SK-N-SH (cell line): ENCODE measurements around the gene VAMP3. TPM values are rescaled to one million over a fixed set of nuclear protein-coding genes. Genes with fewer than 3 reads are reported as not detected.

Experiments
- CTCF ChIA-PET: fragments of 300-600, 350-600 bp; formaldehyde crosslinking; extraction: SDS; loops from one replicate; lab custom pipeline; 2021; lab: Yijun Ruan, JAX
- POLR2A ChIA-PET: fragments of 350-600 bp; sonication (Branson Sonifier 250); formaldehyde crosslinking; extraction: SDS; loops from one replicate; lab custom pipeline; 2020; ENCODE audit warnings: antibody characterized with exemption, inconsistent platforms; lab: Yijun Ruan, JAX
- DNase-seq: peaks from one replicate; pipeline ENCODE4 v3.0.0; 2012
- H2AFZ ChIP-seq: fragments of 200-600 bp; sonication (generic); 2 replicates; pipeline ENCODE4 v1.8.1; 2016; ENCODE audit warnings: antibody characterized with exemption, mild to moderate bottlenecking, low read depth
- H3F3A ChIP-seq: fragments of 200-600 bp; sonication (generic); replicated peaks from 2 replicates; pipeline ENCODE3; 2016; ENCODE audit warnings: antibody characterized with exemption, mild to moderate bottlenecking; ENCODE audit not compliant: insufficient read depth
- H3K27ac ChIP-seq, 2 experiments: fragments of 200-500 bp in 1 of 2; fragments of 200-600 bp in 1 of 2; sonication (Bioruptor generic) in 1 of 2; sonication (generic), shearing (Covaris generic) in 1 of 2; 2 replicates each; pipeline versions ENCODE4 v1.5.1 to v1.6.1; 2014 to 2016; ENCODE audit warnings: low read depth in 2 of 2, inconsistent platforms in 1 of 2, low read length in 1 of 2, mild to moderate bottlenecking in 1 of 2, mixed read lengths in 1 of 2
- H3K27me3 ChIP-seq: fragments of 200-600 bp; sonication (generic), shearing (Covaris generic); 2 replicates; pipeline ENCODE4 v1.6.1; 2016; ENCODE audit warnings: mixed run types; ENCODE audit not compliant: insufficient read depth
- H3K36me3 ChIP-seq, 2 experiments: fragments of 200-500 bp in 1 of 2; fragments of 200-600 bp in 1 of 2; sonication (Bioruptor generic) in 1 of 2; sonication (generic) in 1 of 2; replicated peaks in 1 of 2; 2 replicates each; pipeline versions ENCODE3 to v1.5.1; 2014 to 2016; ENCODE audit warnings: low read length in 1 of 2, mild to moderate bottlenecking in 1 of 2; ENCODE audit not compliant: insufficient read depth in 2 of 2, control insufficient read depth in 1 of 2
- H3K4me1 ChIP-seq, 2 experiments: fragments of 200-500 bp in 1 of 2; fragments of 200-600 bp in 1 of 2; sonication (Bioruptor generic) in 1 of 2; sonication (generic), shearing (Covaris generic) in 1 of 2; 2 replicates each; pipeline versions ENCODE4 v1.5.1 to v1.6.1; 2014 to 2016; ENCODE audit warnings: low read depth in 1 of 2, low read length in 1 of 2, mixed run types in 1 of 2; ENCODE audit not compliant: insufficient read depth in 2 of 2, control insufficient read depth in 1 of 2
- H3K4me2 ChIP-seq: fragments of 200-600 bp; sonication (generic), shearing (Covaris generic); 2 replicates; pipeline ENCODE4 v1.6.1; 2017; ENCODE audit warnings: mixed run types
- H3K4me3 ChIP-seq, 2 experiments: fragments of 200-500 bp in 1 of 2; fragments of 200-600 bp in 1 of 2; sonication (Bioruptor generic) in 1 of 2; sonication (generic), shearing (Covaris generic) in 1 of 2; 2 replicates each; pipeline versions ENCODE4 v1.5.1 to v1.8.1; 2014 to 2016; ENCODE audit warnings: low read depth in 2 of 2, inconsistent platforms in 1 of 2, low read length in 1 of 2, mild to moderate bottlenecking in 1 of 2, mixed read lengths in 1 of 2, moderate library complexity in 1 of 2
- H3K79me2 ChIP-seq: fragments of 200-600 bp; sonication (generic); 2 replicates; pipeline ENCODE4 v1.8.1; 2017; ENCODE audit warnings: mild to moderate bottlenecking; ENCODE audit not compliant: insufficient read depth
- H3K9ac ChIP-seq: fragments of 200-600 bp; sonication (generic); 2 replicates; pipeline ENCODE4 v1.6.1; 2017; ENCODE audit warnings: mixed run types
- H3K9me2 ChIP-seq: fragments of 200-600 bp; sonication (generic); 2 replicates; pipeline ENCODE4 v1.6.1; 2017; ENCODE audit warnings: mixed run types
- H3K9me3 ChIP-seq: fragments of 200-600 bp; sonication (generic); 2 replicates; pipeline ENCODE4 v1.6.1; 2017; ENCODE audit warnings: mixed run types, mild to moderate bottlenecking, moderate library complexity
- H4K20me1 ChIP-seq: fragments of 200-600 bp; sonication (generic); 2 replicates; pipeline ENCODE4 v1.6.1; 2017; ENCODE audit warnings: mild to moderate bottlenecking, mixed run types; ENCODE audit not compliant: insufficient read depth
- ELF1 ChIP-seq: IDR thresholded peaks from 2 replicates; pipeline ENCODE4 v1.4.0; 2012
- EP300 ChIP-seq, 2 experiments: IDR thresholded peaks; 2 replicates each; pipeline versions ENCODE4 v1.4.0 to v1.6.1; 2012; ENCODE audit warnings: borderline replicate concordance in 1 of 2, low read depth in 1 of 2, low read length in 1 of 2
- GABPA ChIP-seq: IDR thresholded peaks from 2 replicates; pipeline ENCODE4 v1.4.0; 2012; ENCODE audit warnings: low read depth, mild to moderate bottlenecking
- JUND ChIP-seq: IDR thresholded peaks from 2 replicates; pipeline ENCODE4 v1.4.0; 2012
- MXI1 ChIP-seq: IDR thresholded peaks from 2 replicates; pipeline ENCODE4 v1.6.1; 2012; ENCODE audit warnings: mild to moderate bottlenecking, low read depth, low read length, improper control_type of control experiment
- NFIC ChIP-seq: IDR thresholded peaks from 2 replicates; pipeline ENCODE4 v1.4.0; 2012; ENCODE audit warnings: borderline replicate concordance
- NRF1 ChIP-seq: IDR thresholded peaks from 2 replicates; pipeline ENCODE4 v1.6.1; 2012; ENCODE audit warnings: low read depth, mild to moderate bottlenecking, low read length
- RCOR1 ChIP-seq: fragments of 150-350 bp; IDR thresholded peaks from 2 replicates; pipeline ENCODE4 v1.6.1; 2017; ENCODE audit warnings: antibody characterized with exemption, low read length
- RFX5 ChIP-seq: IDR thresholded peaks from 2 replicates; pipeline ENCODE4 v1.6.1; 2012; ENCODE audit warnings: mild to moderate bottlenecking, improper control_type of control experiment, low read length
- SIN3A ChIP-seq: IDR thresholded peaks from 2 replicates; pipeline ENCODE4 v1.6.1; 2012; ENCODE audit warnings: low read depth, mild to moderate bottlenecking, low read length, moderate library complexity, borderline replicate concordance
- SMC3 ChIP-seq: IDR thresholded peaks from 2 replicates; pipeline ENCODE4 v1.6.1; 2012; ENCODE audit warnings: low read depth, low read length, improper control_type of control experiment
- TAF1 ChIP-seq: IDR thresholded peaks from 2 replicates; pipeline ENCODE4 v1.6.1; 2012; ENCODE audit warnings: low read depth, mild to moderate bottlenecking, low read length, moderate library complexity, borderline replicate concordance
- TCF12 ChIP-seq: IDR thresholded peaks from 2 replicates; pipeline ENCODE4 v1.4.0; 2012
- TEAD4 ChIP-seq: IDR thresholded peaks from 2 replicates; pipeline ENCODE4 v1.4.0; 2012; ENCODE audit warnings: mild to moderate bottlenecking, borderline replicate concordance; ENCODE audit not compliant: insufficient read depth
- YY1 ChIP-seq: IDR thresholded peaks from 2 replicates; pipeline ENCODE4 v1.4.0; 2012; ENCODE audit warnings: low read depth, mild to moderate bottlenecking
- WGBS: methylation state at CpG from one replicate; pipeline ENCODE4 v1.1.6; 2017; ENCODE audit warnings: low lambda C conversion rate; 5-methylcytosine and 5-hydroxymethylcytosine counted together
- polyA plus RNA-seq, 3 experiments: library from polyadenylated mRNA; depleted of rRNA; stranded (reverse); fragments of >200 nt; gene quantifications; 2 replicates each; pipeline ENCODE4 v1.2.3, GENCODE V29; 2012
- TF ChIP-seq, protein P1 (sequence below): IDR thresholded peaks from 2 replicates; pipeline ENCODE4; 2012
- TF ChIP-seq, protein P2 (sequence below): IDR thresholded peaks from 2 replicates; pipeline ENCODE4 v1.4.0; 2012; ENCODE audit warnings: low read depth
- TF ChIP-seq, protein P3 (sequence below): fragments of 150-350 bp; IDR thresholded peaks from 2 replicates; pipeline ENCODE4 v1.6.1; 2017; ENCODE audit warnings: antibody characterized with exemption, low read length, low read depth, borderline replicate concordance
- TF ChIP-seq, protein P4 (sequence below): IDR thresholded peaks from 2 replicates; pipeline ENCODE4 v1.4.0; 2012; ENCODE audit warnings: low read depth, borderline replicate concordance
- TF ChIP-seq, protein P5 (sequence below): fragments of 200-600 bp; sonication (generic); IDR thresholded peaks from 2 replicates; pipeline ENCODE4 v1.6.1; 2017; ENCODE audit warnings: antibody characterized with exemption, mild to moderate bottlenecking, moderate library complexity

VAMP3 gene
- polyA plus RNA-seq, 1 of the 3 experiments (the other 2 are of a cell fraction): 96.4 TPM

DNA sequence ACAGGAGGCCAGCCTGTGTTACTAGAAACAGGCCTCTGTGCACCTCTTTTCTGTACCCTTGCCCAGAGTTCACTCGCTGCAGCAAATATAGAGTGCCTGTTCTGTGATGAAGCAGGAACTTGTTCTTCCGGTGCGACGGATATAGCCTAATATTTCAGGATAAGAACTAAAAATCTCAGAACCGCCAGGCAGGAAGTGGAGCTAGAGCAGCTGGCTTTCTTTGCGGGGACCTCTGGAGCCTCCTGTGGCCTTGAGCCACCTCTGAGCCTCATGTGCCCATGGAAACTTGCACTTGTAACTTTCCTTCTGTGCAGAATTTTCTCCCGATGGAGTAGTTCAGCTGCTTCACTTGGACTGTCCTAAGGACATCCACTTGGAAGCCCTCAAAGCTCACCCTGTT, 44.5 kb upstream of the VAMP3 start:
- CTCF ChIA-PET: interaction anchor here (1.5 to 2.6 kb wide), 4 partner anchors 26 to 59 kb away, joined by 5 to 11 read pairs (median 10); no protein-coding TSS in a partner anchor

More for the DNA sequence above, 44.5 kb upstream of the VAMP3 start:
- DNase-seq: no peak
- H3K9ac ChIP-seq: no peak overlapping the region
- H3K4me2 ChIP-seq: no peak overlapping the region
- 93% methylated on average over 6 of the region's 7 CpGs for WGBS
- no peaks in the 10 kb centered on the region for H3K9me2 ChIP-seq
- H3K4me1 ChIP-seq: peaks cover 0 to 20% of the 10 kb centered on the region in 2 experiments; a peak in 1 of 4 replicates
- H4K20me1 ChIP-seq: no peaks in the 10 kb centered on the region
- TF ChIP-seq TEAD4: no peak
- no peak for TF ChIP-seq JUND
- TF ChIP-seq, protein P1, sequence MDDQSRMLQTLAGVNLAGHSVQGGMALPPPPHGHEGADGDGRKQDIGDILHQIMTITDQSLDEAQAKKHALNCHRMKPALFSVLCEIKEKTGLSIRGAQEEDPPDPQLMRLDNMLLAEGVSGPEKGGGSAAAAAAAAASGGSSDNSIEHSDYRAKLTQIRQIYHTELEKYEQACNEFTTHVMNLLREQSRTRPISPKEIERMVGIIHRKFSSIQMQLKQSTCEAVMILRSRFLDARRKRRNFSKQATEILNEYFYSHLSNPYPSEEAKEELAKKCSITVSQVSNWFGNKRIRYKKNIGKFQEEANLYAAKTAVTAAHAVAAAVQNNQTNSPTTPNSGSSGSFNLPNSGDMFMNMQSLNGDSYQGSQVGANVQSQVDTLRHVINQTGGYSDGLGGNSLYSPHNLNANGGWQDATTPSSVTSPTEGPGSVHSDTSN: no peak
- no peak for TF ChIP-seq YY1
- no peak for TF ChIP-seq MXI1
- no peak for TF ChIP-seq TCF12
- TF ChIP-seq, protein P2, sequence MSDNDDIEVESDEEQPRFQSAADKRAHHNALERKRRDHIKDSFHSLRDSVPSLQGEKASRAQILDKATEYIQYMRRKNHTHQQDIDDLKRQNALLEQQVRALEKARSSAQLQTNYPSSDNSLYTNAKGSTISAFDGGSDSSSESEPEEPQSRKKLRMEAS: no peak
- no peak for TF ChIP-seq ELF1
- no peak for TF ChIP-seq GABPA
- no peak for TF ChIP-seq SIN3A
- TF ChIP-seq, protein P3, sequence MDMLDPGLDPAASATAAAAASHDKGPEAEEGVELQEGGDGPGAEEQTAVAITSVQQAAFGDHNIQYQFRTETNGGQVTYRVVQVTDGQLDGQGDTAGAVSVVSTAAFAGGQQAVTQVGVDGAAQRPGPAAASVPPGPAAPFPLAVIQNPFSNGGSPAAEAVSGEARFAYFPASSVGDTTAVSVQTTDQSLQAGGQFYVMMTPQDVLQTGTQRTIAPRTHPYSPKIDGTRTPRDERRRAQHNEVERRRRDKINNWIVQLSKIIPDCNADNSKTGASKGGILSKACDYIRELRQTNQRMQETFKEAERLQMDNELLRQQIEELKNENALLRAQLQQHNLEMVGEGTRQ: no peak
- no peak for TF ChIP-seq NFIC
- TF ChIP-seq, protein P4, sequence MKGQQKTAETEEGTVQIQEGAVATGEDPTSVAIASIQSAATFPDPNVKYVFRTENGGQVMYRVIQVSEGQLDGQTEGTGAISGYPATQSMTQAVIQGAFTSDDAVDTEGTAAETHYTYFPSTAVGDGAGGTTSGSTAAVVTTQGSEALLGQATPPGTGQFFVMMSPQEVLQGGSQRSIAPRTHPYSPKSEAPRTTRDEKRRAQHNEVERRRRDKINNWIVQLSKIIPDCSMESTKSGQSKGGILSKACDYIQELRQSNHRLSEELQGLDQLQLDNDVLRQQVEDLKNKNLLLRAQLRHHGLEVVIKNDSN: no peak
- no peak for TF ChIP-seq RCOR1
- no peak for TF ChIP-seq RFX5
- TF ChIP-seq, protein P5, sequence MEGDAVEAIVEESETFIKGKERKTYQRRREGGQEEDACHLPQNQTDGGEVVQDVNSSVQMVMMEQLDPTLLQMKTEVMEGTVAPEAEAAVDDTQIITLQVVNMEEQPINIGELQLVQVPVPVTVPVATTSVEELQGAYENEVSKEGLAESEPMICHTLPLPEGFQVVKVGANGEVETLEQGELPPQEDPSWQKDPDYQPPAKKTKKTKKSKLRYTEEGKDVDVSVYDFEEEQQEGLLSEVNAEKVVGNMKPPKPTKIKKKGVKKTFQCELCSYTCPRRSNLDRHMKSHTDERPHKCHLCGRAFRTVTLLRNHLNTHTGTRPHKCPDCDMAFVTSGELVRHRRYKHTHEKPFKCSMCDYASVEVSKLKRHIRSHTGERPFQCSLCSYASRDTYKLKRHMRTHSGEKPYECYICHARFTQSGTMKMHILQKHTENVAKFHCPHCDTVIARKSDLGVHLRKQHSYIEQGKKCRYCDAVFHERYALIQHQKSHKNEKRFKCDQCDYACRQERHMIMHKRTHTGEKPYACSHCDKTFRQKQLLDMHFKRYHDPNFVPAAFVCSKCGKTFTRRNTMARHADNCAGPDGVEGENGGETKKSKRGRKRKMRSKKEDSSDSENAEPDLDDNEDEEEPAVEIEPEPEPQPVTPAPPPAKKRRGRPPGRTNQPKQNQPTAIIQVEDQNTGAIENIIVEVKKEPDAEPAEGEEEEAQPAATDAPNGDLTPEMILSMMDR: no peak
- TF ChIP-seq NRF1: no peak
- no peak for TF ChIP-seq SMC3
- TF ChIP-seq TAF1: no peak
- no peak for TF ChIP-seq EP300 (IDR thresholded peaks at IDR 0.05; ENCODE audit: borderline replicate concordance in 1 of 2, low read depth in 1 of 2, low read length in 1 of 2)
- no peaks in the 10 kb centered on the region for H3K27me3 ChIP-seq
- no peak overlapping the region; a peak in 1 of 4 replicates for H3K27ac ChIP-seq
- H2AFZ ChIP-seq: no peak overlapping the region
- no peaks in the 10 kb centered on the region for H3F3A ChIP-seq
- H3K4me3 ChIP-seq: no peak overlapping the region
- no peaks in the 10 kb centered on the region for H3K9me3 ChIP-seq
- no peaks in the 10 kb centered on the region for H3K79me2 ChIP-seq
- POLR2A ChIA-PET: no interaction called here
- H3K36me3 ChIP-seq: no peaks in the 10 kb centered on the region
